ENCODE results near the gene PLEKHM2. TPM values are rescaled to one million over a fixed set of nuclear protein-coding genes. Genes with fewer than 3 reads are reported as not detected.

PLEKHM2 gene
- total RNA-seq, 1 donor: 132 TPM

DNA sequence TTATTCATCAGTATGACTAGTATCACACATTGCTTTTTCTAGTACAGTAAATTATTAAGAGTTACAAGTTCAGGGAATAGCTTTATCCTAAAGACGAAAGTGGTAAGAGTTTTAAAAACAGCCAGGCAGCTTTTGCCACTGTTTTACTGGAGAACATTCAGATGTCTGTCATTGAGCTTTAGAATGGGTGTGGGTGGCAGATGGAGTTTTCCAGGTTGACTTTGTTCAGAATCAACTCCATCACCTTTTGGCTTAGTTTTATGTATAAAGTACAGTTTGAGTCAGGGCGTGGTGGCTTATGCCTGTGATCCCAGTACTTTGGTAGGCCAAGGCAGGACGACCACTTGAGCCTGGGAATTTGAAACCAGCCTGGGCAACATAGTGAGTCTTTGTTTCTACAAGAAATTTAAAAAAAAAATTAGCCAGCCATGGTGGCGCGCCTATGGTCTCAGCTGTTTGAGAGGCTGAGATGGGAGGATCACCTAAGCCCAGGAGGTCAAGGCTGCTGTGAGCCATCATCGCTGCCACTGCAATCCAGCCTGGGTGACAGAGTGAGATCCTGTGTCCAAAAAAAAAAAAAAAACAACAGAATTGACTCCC lies 29.9 kb upstream of the PLEKHM2 start:
- peaks cover 36% of the 10 kb centered on the region for H3K36me3 ChIP-seq (ENCODE audit: insufficient read depth, low read length)
- no peaks in the 10 kb centered on the region for H3K79me2 ChIP-seq (ENCODE audit: insufficient read depth, low read length)
- H3K9me3 ChIP-seq (ENCODE audit: low read depth, low read length): no peaks in the 10 kb centered on the region
- no peak overlapping the region for H3K4me3 ChIP-seq (ENCODE audit: insufficient read depth, low read length)
- H2AFZ ChIP-seq (ENCODE audit: low read length): no peak overlapping the region
- H3K4me1 ChIP-seq (ENCODE audit: insufficient read depth, low read length): no peaks in the 10 kb centered on the region
- no peaks in the 10 kb centered on the region for H3K27me3 ChIP-seq (ENCODE audit: insufficient read depth, low read length)
- TF ChIP-seq, protein P1, sequence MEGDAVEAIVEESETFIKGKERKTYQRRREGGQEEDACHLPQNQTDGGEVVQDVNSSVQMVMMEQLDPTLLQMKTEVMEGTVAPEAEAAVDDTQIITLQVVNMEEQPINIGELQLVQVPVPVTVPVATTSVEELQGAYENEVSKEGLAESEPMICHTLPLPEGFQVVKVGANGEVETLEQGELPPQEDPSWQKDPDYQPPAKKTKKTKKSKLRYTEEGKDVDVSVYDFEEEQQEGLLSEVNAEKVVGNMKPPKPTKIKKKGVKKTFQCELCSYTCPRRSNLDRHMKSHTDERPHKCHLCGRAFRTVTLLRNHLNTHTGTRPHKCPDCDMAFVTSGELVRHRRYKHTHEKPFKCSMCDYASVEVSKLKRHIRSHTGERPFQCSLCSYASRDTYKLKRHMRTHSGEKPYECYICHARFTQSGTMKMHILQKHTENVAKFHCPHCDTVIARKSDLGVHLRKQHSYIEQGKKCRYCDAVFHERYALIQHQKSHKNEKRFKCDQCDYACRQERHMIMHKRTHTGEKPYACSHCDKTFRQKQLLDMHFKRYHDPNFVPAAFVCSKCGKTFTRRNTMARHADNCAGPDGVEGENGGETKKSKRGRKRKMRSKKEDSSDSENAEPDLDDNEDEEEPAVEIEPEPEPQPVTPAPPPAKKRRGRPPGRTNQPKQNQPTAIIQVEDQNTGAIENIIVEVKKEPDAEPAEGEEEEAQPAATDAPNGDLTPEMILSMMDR (IDR thresholded peaks at IDR 0.05; ENCODE audit: extremely low read depth, low read depth, low read length): no peak
- no peak for DNase-seq (ENCODE audit: insufficient read length, low spot score, missing footprints)
- H3K4me2 ChIP-seq (ENCODE audit: insufficient read depth, low read length): no peak overlapping the region
- no peak overlapping the region for H3K27ac ChIP-seq (ENCODE audit: low read depth, low read length)
- H4K20me1 ChIP-seq (ENCODE audit: insufficient read depth, low read length): no peaks in the 10 kb centered on the region

DNA sequence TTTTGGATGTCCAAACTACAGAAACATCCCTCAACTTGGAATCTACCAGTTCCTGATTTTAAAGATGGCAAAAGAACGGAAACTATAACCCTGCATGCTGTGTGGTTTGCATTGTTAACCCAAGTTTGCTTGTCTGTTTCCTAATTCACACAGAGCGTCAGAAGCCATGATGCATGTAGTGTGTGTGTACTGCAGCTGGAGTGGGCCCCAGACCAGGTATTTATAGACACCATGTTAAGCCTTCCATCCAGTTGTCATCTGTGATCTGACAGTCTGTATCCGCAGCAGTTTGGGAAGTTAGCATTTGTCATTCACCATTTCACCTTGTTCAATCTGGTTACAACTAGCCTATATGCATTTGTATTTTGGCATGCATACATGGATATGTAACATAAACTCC lies 27.7 kb upstream of the PLEKHM2 start:
- Histone ChIP-seq H3K27me3 (ENCODE audit: insufficient read depth, low read length) (no peaks in the 10 kb centered on the region), H3K27ac (ENCODE audit: low read depth, low read length) (no peak overlapping the region), H2AFZ (ENCODE audit: low read length) (no peak overlapping the region), H3K4me2 (ENCODE audit: insufficient read depth, low read length) (no peak overlapping the region), H3K9me3 (ENCODE audit: low read depth, low read length) (no peaks in the 10 kb centered on the region), H3K4me3 (ENCODE audit: insufficient read depth, low read length) (no peak overlapping the region), H4K20me1 (ENCODE audit: insufficient read depth, low read length) (no peaks in the 10 kb centered on the region), H3K36me3 (ENCODE audit: insufficient read depth, low read length) (peaks cover 45% of the 10 kb centered on the region), H3K4me1 (ENCODE audit: insufficient read depth, low read length) (no peaks in the 10 kb centered on the region), H3K79me2 (ENCODE audit: insufficient read depth, low read length) (no peaks in the 10 kb centered on the region)
- TF ChIP-seq, protein P1 (IDR thresholded peaks at IDR 0.05; ENCODE audit: extremely low read depth, low read depth, low read length): no peak
- no peak for DNase-seq (ENCODE audit: insufficient read length, low spot score, missing footprints)

DNA sequence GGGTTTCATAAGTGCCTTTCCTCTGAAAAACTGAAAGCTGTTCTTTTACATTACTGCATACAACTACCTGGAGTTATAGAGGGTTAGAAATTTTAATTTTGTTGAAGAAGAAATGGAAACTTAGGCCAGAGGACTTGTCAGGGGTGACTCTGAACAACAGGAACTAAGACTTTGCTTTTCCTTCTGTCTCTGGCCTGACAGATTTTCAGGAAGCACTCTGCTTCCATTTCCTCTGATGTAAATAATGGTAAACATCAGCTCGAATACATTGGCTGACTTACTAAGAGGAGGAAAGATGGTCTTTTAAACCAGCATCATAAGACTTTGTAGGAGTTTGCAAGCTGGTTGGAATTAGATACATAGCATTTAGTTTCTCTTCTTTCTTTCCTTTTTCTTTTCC lies 27.1 kb upstream of the PLEKHM2 start:
- no peaks in the 10 kb centered on the region for H4K20me1 ChIP-seq (ENCODE audit: insufficient read depth, low read length)
- no peaks in the 10 kb centered on the region for H3K27me3 ChIP-seq (ENCODE audit: insufficient read depth, low read length)
- TF ChIP-seq, protein P1 (IDR thresholded peaks at IDR 0.05; ENCODE audit: extremely low read depth, low read depth, low read length): no peak
- H3K27ac ChIP-seq (ENCODE audit: low read depth, low read length): no peak overlapping the region
- no peak for DNase-seq (ENCODE audit: insufficient read length, low spot score, missing footprints)
- no peak overlapping the region for H3K4me2 ChIP-seq (ENCODE audit: insufficient read depth, low read length)
- H3K4me1 ChIP-seq (ENCODE audit: insufficient read depth, low read length): no peaks in the 10 kb centered on the region
- no peaks in the 10 kb centered on the region for H3K9me3 ChIP-seq (ENCODE audit: low read depth, low read length)
- no peak overlapping the region for H3K4me3 ChIP-seq (ENCODE audit: insufficient read depth, low read length)
- no peak overlapping the region for H2AFZ ChIP-seq (ENCODE audit: low read length)
- peaks cover 41% of the 10 kb centered on the region for H3K36me3 ChIP-seq (ENCODE audit: insufficient read depth, low read length)
- no peaks in the 10 kb centered on the region for H3K79me2 ChIP-seq (ENCODE audit: insufficient read depth, low read length)

DNA sequence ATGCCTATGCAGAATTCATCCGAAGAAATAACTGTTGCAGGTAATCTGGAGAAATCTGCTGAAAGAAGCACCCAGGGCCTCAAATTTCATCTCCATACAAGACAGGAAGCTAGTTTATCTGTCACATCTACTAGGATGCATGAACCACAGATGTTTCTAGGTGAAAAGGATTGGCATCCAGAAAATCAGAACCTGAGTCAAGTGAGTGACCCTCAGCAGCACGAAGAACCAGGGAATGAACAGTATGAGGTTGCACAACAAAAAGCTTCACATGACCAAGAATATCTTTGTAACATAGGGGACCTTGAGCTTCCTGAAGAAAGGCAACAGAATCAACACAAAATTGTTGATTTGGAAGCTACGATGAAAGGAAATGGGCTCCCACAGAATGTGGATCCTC lies 24.0 kb upstream of the PLEKHM2 start:
- no peak overlapping the region for H3K27ac ChIP-seq (ENCODE audit: low read depth, low read length)
- no peak for DNase-seq (ENCODE audit: insufficient read length, low spot score, missing footprints)
- TF ChIP-seq, protein P1 (IDR thresholded peaks at IDR 0.05; ENCODE audit: extremely low read depth, low read depth, low read length): no peak

More for the DNA sequence above, 24.0 kb upstream of the PLEKHM2 start:
- Histone ChIP-seq H3K36me3 (ENCODE audit: insufficient read depth, low read length) (peaks cover 36% of the 10 kb centered on the region), H3K27me3 (ENCODE audit: insufficient read depth, low read length) (no peaks in the 10 kb centered on the region), H3K79me2 (ENCODE audit: insufficient read depth, low read length) (no peaks in the 10 kb centered on the region), H3K4me2 (ENCODE audit: insufficient read depth, low read length) (no peak overlapping the region), H3K4me3 (ENCODE audit: insufficient read depth, low read length) (no peak overlapping the region), H3K4me1 (ENCODE audit: insufficient read depth, low read length) (no peaks in the 10 kb centered on the region), H3K9me3 (ENCODE audit: low read depth, low read length) (no peaks in the 10 kb centered on the region), H2AFZ (ENCODE audit: low read length) (no peak overlapping the region), H4K20me1 (ENCODE audit: insufficient read depth, low read length) (no peaks in the 10 kb centered on the region)

Measured in osteoblast (primary cell).